LHCN-M2 (cell line): Measurements from ENCODE around the gene EXOC3L4. TPM values are rescaled to one million over a fixed set of nuclear protein-coding genes. Genes with fewer than 3 reads are reported as not detected.

Experiments
- DNase-seq: peaks from one replicate; pipeline ENCODE4 v3.0.0-alpha.2; 2012; ENCODE audit warnings: low read depth
- total RNA-seq: library from RNA; depleted of rRNA; stranded (reverse); fragments of >200 nt; gene quantifications from 2 replicates; pipeline ENCODE4 v1.2.3, GENCODE V29; 2014

Gene EXOC3L4
- total RNA-seq, 1 experiment from 2014 or later: 0.40 TPM

GRCh38 chr14:103070971-103071542, 23.5 kb upstream of the EXOC3L4 start:
- DNase-seq: no peak

- no peak for DNase-seq
Measured at GRCh38 chr14:103071544-103072251, 22.8 kb upstream of the EXOC3L4 start.

GRCh38 chr14:103072595-103073366, 21.7 kb upstream of the EXOC3L4 start:
- DNase-seq: no peak

GRCh38 chr14:103073367-103073875, 21.1 kb upstream of the EXOC3L4 start:
- no peak for DNase-seq

- DNase-seq: no peak
Measured at GRCh38 chr14:103073876-103074728, 20.4 kb upstream of the EXOC3L4 start.

GRCh38 chr14:103074729-103075367, 19.7 kb upstream of the EXOC3L4 start:
- no peak for DNase-seq

GRCh38 chr14:103078420-103078749, 16.1 kb upstream of the EXOC3L4 start:
- DNase-seq: peak; percentile 70

- DNase-seq: no peak
Measured at GRCh38 chr14:103078860-103079587, 15.5 kb upstream of the EXOC3L4 start.

- no peak for DNase-seq
Measured at GRCh38 chr14:103081951-103082350, 12.6 kb upstream of the EXOC3L4 start.

GRCh38 chr14:103084021-103084919, 10.3 kb upstream of the EXOC3L4 start, which contains the start of gene LBHD2:
Gene LBHD2 (plus strand): TSS chr14:103084210. CDS start chr14:103086013, 1,803 bp downstream.
- DNase-seq: no peak

- no peak for DNase-seq
Measured at GRCh38 chr14:103085106-103086091, 9.1 kb upstream of the EXOC3L4 start.

GRCh38 chr14:103086771-103087342, 7.7 kb upstream of the EXOC3L4 start:
- no peak for DNase-seq

GRCh38 chr14:103087343-103087835, 7.1 kb upstream of the EXOC3L4 start:
- DNase-seq: no peak

- no peak for DNase-seq
Measured at GRCh38 chr14:103088921-103089320, 5.6 kb upstream of the EXOC3L4 start.

- DNase-seq: no peak
Measured at GRCh38 chr14:103089386-103090335, 4.9 kb upstream of the EXOC3L4 start.

GRCh38 chr14:103090481-103091020, 4.0 kb upstream of the EXOC3L4 start:
- DNase-seq: no peak
